Adrenal gland (tissue), 12 donors: Measurements from ENCODE around the gene CDC42SE1. TPM values are rescaled to one million over a fixed set of nuclear protein-coding genes. Genes with fewer than 3 reads are reported as not detected.

Source experiments
- DNase-seq, 7 donors: peaks; one replicate each; pipeline ENCODE4 v3.0.0-alpha.2; 2019 to 2020
- H3K27ac ChIP-seq, 5 donors: fragments of 200-600 bp; sonication (generic) in 4 of 5; 1 replicate in 3 of 5; 2 replicates in 2 of 5; pipeline versions ENCODE4 v1.5.1 to v1.8.0; 2016 to 2020; ENCODE audit warnings: mild to moderate bottlenecking in 1 of 5
- H3K27me3 ChIP-seq: fragments of 200-600 bp; 2 replicates; pipeline ENCODE4 v1.8.0; 2021
- H3K36me3 ChIP-seq, 2 donors: fragments of 200-600 bp; replicated peaks in 1 of 2; 1 replicate in 1 of 2; 2 replicates in 1 of 2; pipeline versions ENCODE4 v1.5.1 to v1.8.0; 2018 to 2022
- H3K4me1 ChIP-seq, 2 donors: fragments of 200-600 bp; replicated peaks in 1 of 2; 1 replicate in 1 of 2; 2 replicates in 1 of 2; pipeline versions ENCODE4 v1.5.1 to v1.8.0; 2018 to 2021
- H3K4me3 ChIP-seq, 4 donors: fragments of 200-600 bp; sonication (generic) in 3 of 4; one replicate each; pipeline ENCODE4 v1.5.1; 2016 to 2018
- H3K9me3 ChIP-seq, 3 donors: fragments of 200-600 bp; sonication (generic) in 1 of 3; replicated peaks in 1 of 3; 1 replicate in 2 of 3; 2 replicates in 1 of 3; pipeline versions ENCODE4 v1.5.1 to v1.8.0; 2016 to 2021
- POLR2A ChIP-seq, 2 donors: fragments of 450-650 bp; IDR thresholded peaks; one replicate each; pipeline ENCODE4 v1.6.1; 2017; ENCODE audit warnings: antibody characterized with exemption in 2 of 2, mild to moderate bottlenecking in 2 of 2, moderate library complexity in 1 of 2
- WGBS, 4 donors: extraction: QIAGEN DNeasy Blood & Tissue Kit in 2 of 4; methylation state at CpG; one replicate each; pipeline versions ENCODE4 v1.1.5 to v1.1.7; 2013 to 2017; 5-methylcytosine and 5-hydroxymethylcytosine counted together
- intact Hi-C, 2 donors: fragments of 100-400 bp; cut with DNase I; formaldehyde crosslinking; loops; one replicate each; pipeline versions ENCODE4 v1.14.1 to v1.15.0; 2022 to 2023
- polyA plus RNA-seq, 3 donors: library from polyadenylated mRNA; stranded (reverse); fragments of 200-250 nt in 2 of 3; fragments of 350-450 nt in 1 of 3; fragmentation: Illumina TruSeq in 1 of 3; extraction: RNeasy Lipid Tissue Mini Kit (QIAGEN cat#74804) in 1 of 3; gene quantifications; one replicate each; pipeline ENCODE4 v1.2.3, GENCODE V29; 2013 to 2014
- total RNA-seq, 9 donors: library from RNA; depleted of rRNA in 4 of 9; stranded (reverse); fragments of >200 nt in 4 of 9; fragments of 120-200 nt in 1 of 9; fragmentation: NEBNext Ultra II Directional in 1 of 9; extraction: Animal tissue kit (Norgen Biotek cat#: 25700) in 1 of 9; gene quantifications; one replicate each; pipeline versions ENCODE4 v1.1.0 to v1.2.4, GENCODE V29; 2013 to 2023
- TF ChIP-seq, protein P1 (sequence below), 6 experiments: fragments of 450-650 bp in 4 of 6; fragments of 200-600 bp in 2 of 6; sonication (generic) in 1 of 6; IDR thresholded peaks; 1 replicate in 5 of 6; 2 replicates in 1 of 6; pipeline versions ENCODE4 v1.5.1 to v1.8.0; 2016 to 2021; ENCODE audit warnings: antibody characterized with exemption in 6 of 6, mild to moderate bottlenecking in 2 of 6, moderate library complexity in 1 of 6
- donor health status: healthy with polysubstance abuse.
- donor health status: Bipolar disorder and iron deficiency.
- donor health status: DM: yes; HTN: yes; CAD: no.
- donor health status: DM: no; HTN: no; CAD: no.
- donor health status: DM: no; HTN: no; CAD: no.
- donor health status: DM: yes; HTN: yes; CAD: no.

The CDC42SE1 gene
- total and polyA plus RNA-seq, 12 donors = 45.5 to 125 (median 85.9) TPM

DNA sequence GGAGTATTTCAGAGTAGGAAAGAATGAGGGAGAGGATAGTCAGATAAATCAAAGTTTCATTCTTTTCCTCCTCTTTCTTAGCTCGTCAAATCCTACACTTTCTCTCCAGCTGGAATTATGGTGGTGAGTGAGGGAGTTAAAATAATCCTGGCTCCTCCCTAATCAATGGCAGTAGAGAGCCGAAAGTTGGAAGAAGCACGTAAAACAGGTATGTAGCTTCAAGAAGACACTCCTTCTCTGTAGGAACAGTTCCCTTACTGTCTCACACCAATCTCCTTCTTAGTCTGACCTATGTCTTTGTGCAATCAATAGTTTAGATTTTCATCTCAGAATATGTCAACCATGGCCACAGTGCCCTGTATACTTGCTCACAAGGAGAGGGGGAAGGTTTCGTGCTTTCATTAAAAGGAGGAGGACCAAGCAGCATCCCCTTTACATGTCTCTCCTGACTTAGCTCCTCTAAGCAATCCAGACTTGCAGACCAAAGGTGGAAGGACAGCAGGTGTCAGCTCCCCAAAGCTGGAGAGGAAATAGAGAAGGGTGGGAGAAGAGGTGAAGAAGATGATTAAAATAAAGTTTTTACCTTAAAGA, 53.6 kb downstream of the CDC42SE1 start:
- DNase-seq = no peak
- intact Hi-C loops = no loop called here
- H3K4me1 ChIP-seq = peaks cover 21 to 65% of the 10 kb centered on the region in 2 donors
- peaks cover 0 to 18% of the 10 kb centered on the region in 2 donors for H3K36me3 ChIP-seq
- TF ChIP-seq, protein P1, sequence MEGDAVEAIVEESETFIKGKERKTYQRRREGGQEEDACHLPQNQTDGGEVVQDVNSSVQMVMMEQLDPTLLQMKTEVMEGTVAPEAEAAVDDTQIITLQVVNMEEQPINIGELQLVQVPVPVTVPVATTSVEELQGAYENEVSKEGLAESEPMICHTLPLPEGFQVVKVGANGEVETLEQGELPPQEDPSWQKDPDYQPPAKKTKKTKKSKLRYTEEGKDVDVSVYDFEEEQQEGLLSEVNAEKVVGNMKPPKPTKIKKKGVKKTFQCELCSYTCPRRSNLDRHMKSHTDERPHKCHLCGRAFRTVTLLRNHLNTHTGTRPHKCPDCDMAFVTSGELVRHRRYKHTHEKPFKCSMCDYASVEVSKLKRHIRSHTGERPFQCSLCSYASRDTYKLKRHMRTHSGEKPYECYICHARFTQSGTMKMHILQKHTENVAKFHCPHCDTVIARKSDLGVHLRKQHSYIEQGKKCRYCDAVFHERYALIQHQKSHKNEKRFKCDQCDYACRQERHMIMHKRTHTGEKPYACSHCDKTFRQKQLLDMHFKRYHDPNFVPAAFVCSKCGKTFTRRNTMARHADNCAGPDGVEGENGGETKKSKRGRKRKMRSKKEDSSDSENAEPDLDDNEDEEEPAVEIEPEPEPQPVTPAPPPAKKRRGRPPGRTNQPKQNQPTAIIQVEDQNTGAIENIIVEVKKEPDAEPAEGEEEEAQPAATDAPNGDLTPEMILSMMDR (IDR thresholded peaks at IDR 0.05) = no peak
- no peak for TF ChIP-seq POLR2A (IDR thresholded peaks at IDR 0.05)
- H3K27ac ChIP-seq = peak overlapping the region; percentile 70 to 95 (median 76)
- 5 to 17% (median 13%) methylated on average over 4 of the region's 4 CpGs for WGBS, 4 donors
- no peaks in the 10 kb centered on the region for H3K27me3 ChIP-seq
- peak overlapping the region in 3 of 4 donors; percentile 45 to 69 (median 57) for H3K4me3 ChIP-seq
- no peaks in the 10 kb centered on the region for H3K9me3 ChIP-seq

DNA sequence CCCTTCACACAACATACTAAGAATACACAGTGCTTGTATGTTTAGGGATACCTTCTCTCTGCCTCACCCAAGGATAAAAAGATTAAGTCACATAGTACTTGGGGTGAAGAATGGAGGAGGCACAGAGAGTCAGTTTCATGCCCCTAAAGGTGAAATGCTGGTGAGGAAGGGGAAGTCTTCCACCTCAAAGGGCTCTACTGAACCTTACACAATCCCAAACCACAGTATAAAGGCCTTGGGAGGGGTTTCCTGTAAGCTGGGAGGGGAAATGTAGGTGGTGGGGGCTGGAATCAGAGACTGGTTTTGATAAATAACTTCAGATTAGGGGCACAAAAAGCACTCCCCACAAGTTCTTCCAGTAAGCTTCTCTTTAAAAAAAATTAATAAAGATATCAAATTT, 56.2 kb downstream of the CDC42SE1 start:
- peaks cover 21 to 51% of the 10 kb centered on the region in 2 donors for H3K4me1 ChIP-seq
- H3K4me3 ChIP-seq = peak overlapping the region in 1 of 4 donors; percentile 19
- no peak for DNase-seq
- H3K36me3 ChIP-seq = peaks cover 0 to 35% of the 10 kb centered on the region in 2 donors
- TF ChIP-seq POLR2A (IDR thresholded peaks at IDR 0.05) = no peak
- TF ChIP-seq, protein P1 (IDR thresholded peaks at IDR 0.05) = no peak
- no peaks in the 10 kb centered on the region for H3K27me3 ChIP-seq
- peak overlapping the region in 1 of 5 donors; percentile 17 for H3K27ac ChIP-seq
- intact Hi-C loops = no loop called here
- H3K9me3 ChIP-seq = no peaks in the 10 kb centered on the region

DNA sequence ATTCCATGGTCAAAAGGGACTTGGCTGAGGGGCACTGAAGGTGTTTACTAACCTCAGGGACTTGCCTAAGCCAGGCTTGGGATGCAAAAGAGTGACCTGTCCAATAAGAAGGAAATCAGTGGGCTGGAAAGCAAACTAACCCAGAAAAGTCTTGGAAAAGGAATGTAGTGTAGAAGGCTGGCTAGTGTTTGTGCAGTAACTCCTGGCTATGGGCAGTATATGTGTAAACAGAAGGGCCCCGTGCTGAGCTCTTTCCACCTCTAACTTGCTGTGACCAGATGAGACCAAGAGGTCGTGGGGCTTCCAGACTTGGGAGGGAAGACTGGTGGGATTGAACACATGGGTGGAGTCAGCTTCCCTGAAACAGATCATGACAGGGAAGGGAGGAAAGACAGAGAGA, 56.8 kb downstream of the CDC42SE1 start:
- Histone ChIP-seq H3K36me3 (peaks cover 0 to 40% of the 10 kb centered on the region in 2 donors), H3K9me3 (no peaks in the 10 kb centered on the region), H3K27me3 (no peaks in the 10 kb centered on the region), H3K4me1 (peaks cover 17 to 47% of the 10 kb centered on the region in 2 donors), H3K27ac (peak overlapping the region in 1 of 5 donors; percentile 17), H3K4me3 (no peak overlapping the region)
- WGBS, 4 donors = 60 to 77% (median 68%) methylated on average over 2 of the region's 2 CpGs
- no peak for TF ChIP-seq POLR2A (IDR thresholded peaks at IDR 0.05)
- TF ChIP-seq, protein P1 (IDR thresholded peaks at IDR 0.05) = no peak
- intact Hi-C loops = no loop called here
- no peak for DNase-seq

DNA sequence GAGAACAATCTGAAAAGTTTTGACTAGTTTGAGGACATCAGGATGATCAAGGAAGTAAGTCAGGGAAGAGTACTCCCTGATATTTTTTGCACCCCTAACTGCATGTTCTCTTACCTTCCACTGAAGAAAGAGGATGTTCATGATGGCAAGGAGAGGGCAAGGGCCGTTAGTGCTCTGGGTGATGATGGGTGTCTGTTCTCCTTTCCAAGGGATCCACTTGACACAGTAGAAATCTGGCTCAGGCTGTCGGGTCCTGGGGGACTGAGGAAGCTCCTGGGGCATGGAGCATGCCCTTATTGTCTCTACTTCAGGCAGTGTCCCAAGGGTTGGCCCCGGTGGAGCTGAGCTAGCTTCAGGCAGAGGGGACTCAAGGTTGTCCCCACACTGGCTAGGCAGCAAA, 57.4 kb downstream of the CDC42SE1 start:
- Histone ChIP-seq H3K27ac (no peak overlapping the region), H3K4me3 (no peak overlapping the region), H3K36me3 (peaks cover 0 to 46% of the 10 kb centered on the region in 2 donors), H3K9me3 (no peaks in the 10 kb centered on the region), H3K27me3 (no peaks in the 10 kb centered on the region), H3K4me1 (peaks cover 12 to 41% of the 10 kb centered on the region in 2 donors)
- DNase-seq = no peak
- TF ChIP-seq, protein P1 (IDR thresholded peaks at IDR 0.05) = no peak
- no peak for TF ChIP-seq POLR2A (IDR thresholded peaks at IDR 0.05)
- intact Hi-C loops = no loop called here
- 72 to 75% (median 74%) methylated on average over 2 to 3 of the region's 3 CpGs for WGBS, 4 donors
